NCI-H748 treated with DMSO at 0.1 percent for 48 hours (cell line): ENCODE measurements around the gene DNAJC16.

Experiments used
- DNase-seq: peaks from one replicate; lab custom pipeline; 2025; lab: John Stamatoyannopoulos, UW

The DNAJC16 gene

GRCh38 chr1:15540186-15540585 is 13.5 kb downstream of the DNAJC16 start:
- DNase-seq, result no peak

DNA sequence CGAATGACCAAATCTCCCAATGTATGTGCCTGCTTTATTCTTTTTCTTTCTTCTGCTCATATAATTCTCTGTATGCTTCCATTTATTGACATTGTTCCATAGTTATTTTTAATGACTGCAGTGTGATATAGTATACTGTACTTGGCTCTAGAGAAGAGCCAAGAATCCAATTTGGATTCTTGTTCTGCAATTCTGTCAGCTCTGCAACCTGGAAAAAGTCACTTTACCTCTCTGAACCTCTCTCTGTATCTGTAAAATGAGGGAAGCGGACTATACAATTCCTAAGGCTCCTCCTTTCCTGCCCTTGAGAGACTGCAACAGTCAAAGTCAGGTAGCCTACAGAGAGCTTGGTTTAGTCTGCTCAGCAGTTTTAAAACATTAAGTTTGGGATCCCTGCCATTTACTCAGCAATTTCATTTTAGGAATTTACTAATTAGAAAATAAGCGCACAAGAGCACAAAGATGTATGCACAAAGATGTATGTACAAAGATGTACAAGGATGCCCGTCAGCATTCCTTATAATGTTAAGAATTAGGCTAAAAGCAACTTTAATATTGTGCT is 14.7 kb downstream of the DNAJC16 start:
- DNase-seq, result no peak

GRCh38 chr1:15542388-15543250 is 16.0 kb downstream of the DNAJC16 start:
- DNase-seq, result no peak

GRCh38 chr1:15543251-15543588 is 16.6 kb downstream of the DNAJC16 start:
- no peak for DNase-seq

DNA sequence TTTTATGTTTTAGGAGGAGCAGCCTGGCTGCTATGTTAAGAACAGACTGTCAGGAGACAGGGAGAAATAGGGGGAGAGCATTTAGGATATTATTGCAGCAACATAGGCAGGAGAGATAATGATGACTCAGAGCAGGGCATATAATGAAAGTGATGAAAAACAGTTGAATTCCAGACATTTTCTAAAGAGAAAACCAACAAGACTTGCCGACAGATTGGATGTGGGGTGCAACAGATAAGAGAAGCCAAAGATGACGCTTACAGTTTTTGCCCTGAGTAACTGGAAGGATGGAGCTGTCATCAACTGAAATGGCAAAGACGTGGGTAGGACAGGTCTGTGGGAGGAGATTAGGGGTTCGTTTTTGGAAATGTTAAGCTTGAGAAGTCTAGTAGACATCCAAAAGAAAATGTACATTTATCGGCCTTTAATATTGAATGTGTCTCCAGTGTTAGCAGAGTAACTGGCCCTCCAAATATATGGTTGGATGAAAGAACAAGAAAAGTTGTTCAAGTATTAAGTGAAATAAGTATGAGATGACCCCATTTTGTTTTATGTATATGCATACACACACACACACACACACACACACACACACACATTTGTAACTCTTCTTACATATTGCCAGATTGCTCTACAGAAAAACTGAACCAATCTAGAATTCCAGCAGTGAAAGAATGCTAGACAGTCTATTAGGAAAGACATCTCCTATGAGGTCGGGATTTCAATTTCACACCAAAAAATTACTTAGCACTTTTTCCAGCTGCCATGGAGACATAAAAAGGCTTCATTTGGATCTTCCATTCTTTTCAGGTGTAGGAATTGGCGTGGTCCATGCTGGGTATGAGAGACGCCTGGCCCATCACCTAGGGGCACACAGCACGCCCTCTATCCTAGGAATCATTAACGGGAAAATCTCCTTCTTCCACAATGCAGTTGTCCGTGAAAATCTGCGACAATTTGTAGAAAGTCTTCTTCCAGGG is 17.2 kb downstream of the DNAJC16 start:
- no peak for DNase-seq

DNA sequence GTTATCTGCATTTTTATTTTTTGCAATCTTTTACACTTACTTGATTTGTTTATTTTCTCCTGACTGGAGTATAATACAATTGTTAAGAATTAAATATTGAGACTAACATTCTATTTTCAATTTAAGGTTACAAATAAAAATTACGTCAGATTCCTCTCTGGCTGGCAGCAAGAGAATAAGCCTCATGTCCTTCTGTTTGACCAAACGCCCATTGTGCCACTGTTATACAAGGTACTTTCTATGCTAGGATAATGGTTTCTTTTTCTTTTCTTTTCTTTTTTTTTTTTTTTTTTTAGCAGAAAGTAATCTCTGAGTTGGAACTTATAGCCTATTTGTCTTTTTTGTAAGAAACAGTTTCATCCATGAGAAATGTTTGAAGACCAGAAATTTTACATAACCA is 20.0 kb downstream of the DNAJC16 start:
- DNase-seq, result no peak

DNA sequence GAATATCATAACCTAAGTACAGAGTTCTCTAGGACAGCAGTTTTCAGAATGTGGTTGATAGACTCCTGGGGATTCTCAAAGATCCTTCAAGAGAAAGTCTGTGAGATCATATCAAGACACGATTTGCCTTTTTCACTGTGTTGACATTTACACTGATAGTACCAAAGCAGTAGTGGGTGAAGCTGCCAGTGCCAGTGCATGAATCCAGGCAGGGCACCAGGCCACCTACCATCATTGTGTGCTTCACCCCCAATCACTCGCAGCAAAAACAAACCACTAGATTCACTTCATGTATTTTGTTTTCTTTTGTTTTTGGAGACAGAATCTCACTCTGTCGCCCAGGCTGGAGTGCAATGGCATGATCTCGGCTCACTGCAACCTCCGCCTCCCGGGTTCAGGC is 23.9 kb downstream of the DNAJC16 start:
- no peak for DNase-seq

- no peak for DNase-seq
Measured at GRCh38 chr1:15557008-15557407, 30.4 kb downstream of the DNAJC16 start.

DNA sequence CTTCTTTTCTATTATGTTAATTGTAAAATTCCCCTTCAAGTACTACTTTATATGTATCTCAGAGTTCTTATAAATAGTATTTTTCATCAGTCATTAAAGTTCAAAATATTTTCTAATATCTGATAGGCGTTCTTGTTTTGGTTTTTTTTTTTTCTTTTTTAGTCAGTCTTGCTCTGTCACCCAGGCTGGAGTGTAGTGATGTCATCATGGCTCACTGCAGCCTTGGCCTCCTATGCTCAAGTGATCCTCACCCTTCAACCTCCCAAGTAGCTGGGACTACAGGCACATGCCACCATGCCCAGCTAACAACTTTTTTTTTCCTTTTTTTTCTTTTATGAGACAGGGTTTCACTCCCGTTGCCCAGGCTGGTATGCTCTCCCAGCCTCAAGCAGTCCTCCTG is 30.9 kb downstream of the DNAJC16 start:
- DNase-seq, result no peak

DNA sequence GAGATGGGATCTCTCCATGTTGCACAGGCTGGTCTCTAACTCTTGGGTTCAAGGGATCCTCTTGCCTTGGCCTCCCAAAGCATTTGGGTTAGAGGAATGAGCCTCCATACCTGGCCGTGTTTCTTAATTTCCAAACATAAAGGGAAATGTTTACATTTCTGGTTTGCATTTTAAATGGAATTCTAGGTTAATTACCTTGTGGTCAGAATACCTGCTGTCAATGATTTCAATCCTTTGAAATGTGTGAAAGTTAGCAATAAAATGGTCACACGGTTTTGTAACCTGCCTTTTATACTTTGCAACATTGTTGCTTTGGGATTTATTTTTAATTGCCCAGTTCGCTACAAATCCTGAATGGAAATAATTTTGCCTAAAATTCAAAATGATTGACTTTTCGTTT is 31.9 kb downstream of the DNAJC16 start:
- DNase-seq, result no peak

- no peak for DNase-seq
Measured at GRCh38 chr1:15559189-15559810, 32.7 kb downstream of the DNAJC16 start.

- no peak for DNase-seq
Measured at GRCh38 chr1:15568387-15569073, 41.9 kb downstream of the DNAJC16 start.

DNA sequence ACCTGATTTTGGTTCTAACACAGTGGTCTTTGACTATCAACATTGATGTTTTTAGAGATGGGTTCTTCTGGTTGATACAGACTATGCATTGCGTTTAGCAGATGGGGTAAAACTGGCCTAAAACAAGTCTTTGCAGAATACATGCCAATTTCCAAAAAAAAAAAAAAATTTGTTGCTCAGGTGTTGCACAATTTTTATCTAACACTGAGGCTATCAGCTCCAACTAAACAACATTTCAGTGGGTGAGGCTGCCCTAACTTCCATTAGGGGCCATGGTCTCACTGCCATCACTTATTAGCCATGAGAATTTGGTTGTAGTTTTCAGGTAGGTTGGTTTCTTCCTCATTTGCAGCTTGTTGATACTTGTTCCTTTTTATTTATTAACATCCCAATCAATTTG is 44.2 kb downstream of the DNAJC16 start:
- no peak for DNase-seq

DNA sequence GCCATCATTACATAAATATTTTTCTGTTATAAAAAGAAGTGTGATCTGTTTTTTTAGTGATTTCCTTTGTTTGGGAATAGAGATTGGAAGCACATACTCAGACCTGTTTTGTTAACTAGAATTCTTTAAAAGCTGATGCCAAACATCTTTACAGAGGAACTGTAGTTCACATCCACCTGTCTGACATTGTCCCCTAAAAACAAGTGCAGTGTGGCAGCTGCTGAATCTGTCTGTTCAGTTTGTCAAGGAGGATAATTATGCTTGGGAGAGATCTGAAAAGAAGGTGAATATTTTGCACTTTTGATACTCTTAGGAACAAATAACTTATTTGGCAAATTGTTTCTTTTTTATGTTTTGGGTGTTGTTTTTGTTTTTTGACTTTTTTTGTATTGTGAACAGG is 44.6 kb downstream of the DNAJC16 start:
- no peak for DNase-seq

GRCh38 chr1:15573477-15573876 is 46.8 kb downstream of the DNAJC16 start:
- DNase-seq, result no peak

- DNase-seq, result no peak
Measured at GRCh38 chr1:15574741-15575140, 48.1 kb downstream of the DNAJC16 start.

DNA sequence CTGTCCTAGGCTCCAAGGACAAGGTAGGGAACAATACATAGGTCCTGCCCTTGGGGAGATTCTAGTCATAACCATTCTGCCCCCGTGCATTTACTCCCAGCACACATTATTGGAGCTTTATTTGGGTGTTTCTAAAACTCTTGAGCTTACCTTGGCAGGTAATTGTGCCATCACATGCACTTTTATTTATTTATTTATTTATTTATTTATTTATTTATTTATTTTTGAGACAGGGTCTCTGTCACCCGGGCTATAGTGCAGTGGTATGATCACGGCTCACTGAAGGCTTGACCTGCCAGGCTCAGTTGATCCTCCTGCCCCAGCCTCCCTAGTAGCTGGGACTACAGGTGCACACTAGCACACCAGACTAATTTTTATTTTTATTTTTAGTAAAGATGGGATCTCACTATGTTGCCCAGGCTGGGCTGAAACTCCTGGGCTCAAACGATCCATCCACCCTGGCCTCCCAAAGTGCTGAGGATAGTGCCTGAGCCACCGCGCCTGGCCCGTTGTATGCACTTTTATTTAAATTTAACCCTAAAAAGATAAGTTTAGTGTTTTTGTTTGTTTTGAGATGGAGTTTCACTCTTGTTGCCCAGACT is 49.0 kb downstream of the DNAJC16 start:
- DNase-seq, result no peak

DNA sequence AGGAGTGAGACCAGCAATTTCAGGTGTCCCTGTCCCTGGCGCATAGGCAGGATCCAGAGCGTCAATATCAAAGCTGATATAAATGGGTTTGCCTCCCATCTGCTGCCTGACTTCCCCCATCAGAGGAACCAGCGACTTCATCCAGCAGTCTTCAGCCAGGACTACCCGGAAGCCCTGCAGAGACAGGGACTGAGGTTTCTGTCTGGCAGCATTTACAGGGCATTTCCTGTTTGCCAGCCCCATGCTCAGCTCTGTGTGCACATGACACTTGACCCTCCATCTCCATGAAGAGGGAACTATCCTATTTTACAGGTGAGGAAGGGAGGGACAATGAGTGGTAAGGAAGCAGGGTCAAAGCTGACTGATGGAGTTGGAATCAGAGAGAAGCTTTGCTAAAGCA is 51.0 kb downstream of the DNAJC16 start:
- DNase-seq, result no peak

DNA sequence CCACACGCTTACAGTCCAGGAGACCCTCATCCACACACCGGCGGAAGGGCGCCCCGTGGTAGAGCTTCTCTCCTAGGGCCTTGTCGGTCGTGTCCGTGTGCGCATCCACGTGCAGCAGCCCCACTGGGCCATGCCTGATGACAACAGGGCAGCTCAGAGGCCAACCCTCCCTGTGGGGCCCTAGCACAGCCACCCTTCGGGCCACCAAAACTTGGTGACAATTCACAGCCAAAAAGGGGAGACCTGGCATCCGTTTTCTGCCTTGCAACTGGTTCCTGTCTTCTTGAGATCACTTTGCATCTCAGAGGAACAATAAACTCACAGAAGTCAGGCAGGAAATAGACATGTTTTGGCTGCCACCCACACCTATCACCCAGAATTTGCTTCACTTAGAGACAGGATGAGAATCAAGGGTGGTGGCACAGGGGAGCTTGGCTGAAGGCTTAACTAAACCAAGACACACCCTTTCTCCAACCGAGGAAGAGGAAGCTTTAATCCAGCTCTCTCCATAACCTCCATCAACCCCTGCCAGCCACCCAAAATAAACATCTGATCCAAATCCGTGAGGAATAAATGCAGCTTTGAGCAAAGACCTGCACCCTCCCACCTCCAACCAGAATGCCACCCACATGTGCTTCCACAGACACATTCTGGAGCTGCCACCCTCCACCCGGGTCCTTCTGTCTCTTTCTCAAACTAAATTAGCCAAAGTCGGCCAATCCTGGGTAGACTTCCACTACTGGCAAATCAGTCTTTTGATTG is 52.5 kb downstream of the DNAJC16 start:
- no peak for DNase-seq

GRCh38 chr1:15579683-15580047 is 53.0 kb downstream of the DNAJC16 start:
- DNase-seq, result no peak
